ENCODE data around the gene MEGF6.

MEGF6 gene

GRCh38 chr1:3500265-3500835 lies 111.0 kb downstream of the MEGF6 start:
- DNase-seq, result no peak

- DNase-seq, result no peak
Observed at GRCh38 chr1:3499611-3500010, 111.7 kb downstream of the MEGF6 start.

- no peak for DNase-seq
Observed at GRCh38 chr1:3498986-3499385, 112.3 kb downstream of the MEGF6 start.

GRCh38 chr1:3498246-3498930 lies 112.9 kb downstream of the MEGF6 start:
- DNase-seq, result no peak

- no peak for DNase-seq
Observed at GRCh38 chr1:3497521-3497920, 113.8 kb downstream of the MEGF6 start.

GRCh38 chr1:3496916-3497315 lies 114.4 kb downstream of the MEGF6 start:
- DNase-seq, result no peak

DNA sequence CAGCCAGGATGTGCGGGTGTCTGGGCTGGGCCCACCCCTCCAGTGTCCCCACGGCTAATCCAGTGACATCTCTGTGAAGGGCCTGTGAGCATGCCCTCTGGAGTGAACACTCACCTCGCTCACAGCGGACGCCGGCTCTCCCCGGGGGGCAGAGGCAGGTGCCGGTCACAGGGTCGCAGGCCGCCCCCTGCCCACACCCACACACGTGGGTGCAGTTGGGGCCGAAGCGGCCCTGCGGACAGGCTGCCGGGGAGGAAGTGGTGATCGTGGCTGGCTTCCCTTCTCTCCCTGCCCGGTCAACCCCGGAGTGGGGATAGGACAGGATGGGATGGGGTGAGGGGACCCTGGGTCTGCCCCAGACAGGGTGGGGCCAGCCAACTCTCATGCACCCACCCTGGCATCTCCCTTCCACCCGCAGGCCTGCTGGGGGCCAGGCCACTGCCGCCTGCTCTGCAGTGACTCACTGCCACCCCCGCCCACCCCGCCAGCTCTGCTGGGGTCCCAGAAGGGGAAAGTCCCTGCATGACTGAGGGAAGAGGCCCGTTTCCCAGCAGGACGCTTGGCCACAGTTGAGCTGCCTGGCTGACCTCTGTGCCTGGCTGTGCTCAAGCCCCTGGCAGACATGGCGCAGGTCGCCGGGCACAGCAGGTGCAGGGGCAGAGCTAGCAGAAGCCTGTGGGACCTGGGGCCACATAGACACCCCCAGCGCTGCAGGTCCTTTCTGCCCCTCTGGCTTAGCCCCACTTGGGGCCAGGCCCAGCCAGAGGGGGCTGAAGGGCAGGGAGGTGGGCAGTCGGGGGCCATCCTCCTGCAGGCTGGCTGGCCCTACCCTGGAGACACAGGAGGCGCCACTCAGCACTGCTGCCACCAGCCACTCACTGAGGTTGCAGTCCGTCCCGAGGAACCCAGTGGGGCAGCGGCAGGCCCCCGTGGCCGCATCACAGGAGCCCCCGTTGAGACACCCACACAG lies 115.2 kb downstream of the MEGF6 start:
- DNase-seq, result no peak

DNA sequence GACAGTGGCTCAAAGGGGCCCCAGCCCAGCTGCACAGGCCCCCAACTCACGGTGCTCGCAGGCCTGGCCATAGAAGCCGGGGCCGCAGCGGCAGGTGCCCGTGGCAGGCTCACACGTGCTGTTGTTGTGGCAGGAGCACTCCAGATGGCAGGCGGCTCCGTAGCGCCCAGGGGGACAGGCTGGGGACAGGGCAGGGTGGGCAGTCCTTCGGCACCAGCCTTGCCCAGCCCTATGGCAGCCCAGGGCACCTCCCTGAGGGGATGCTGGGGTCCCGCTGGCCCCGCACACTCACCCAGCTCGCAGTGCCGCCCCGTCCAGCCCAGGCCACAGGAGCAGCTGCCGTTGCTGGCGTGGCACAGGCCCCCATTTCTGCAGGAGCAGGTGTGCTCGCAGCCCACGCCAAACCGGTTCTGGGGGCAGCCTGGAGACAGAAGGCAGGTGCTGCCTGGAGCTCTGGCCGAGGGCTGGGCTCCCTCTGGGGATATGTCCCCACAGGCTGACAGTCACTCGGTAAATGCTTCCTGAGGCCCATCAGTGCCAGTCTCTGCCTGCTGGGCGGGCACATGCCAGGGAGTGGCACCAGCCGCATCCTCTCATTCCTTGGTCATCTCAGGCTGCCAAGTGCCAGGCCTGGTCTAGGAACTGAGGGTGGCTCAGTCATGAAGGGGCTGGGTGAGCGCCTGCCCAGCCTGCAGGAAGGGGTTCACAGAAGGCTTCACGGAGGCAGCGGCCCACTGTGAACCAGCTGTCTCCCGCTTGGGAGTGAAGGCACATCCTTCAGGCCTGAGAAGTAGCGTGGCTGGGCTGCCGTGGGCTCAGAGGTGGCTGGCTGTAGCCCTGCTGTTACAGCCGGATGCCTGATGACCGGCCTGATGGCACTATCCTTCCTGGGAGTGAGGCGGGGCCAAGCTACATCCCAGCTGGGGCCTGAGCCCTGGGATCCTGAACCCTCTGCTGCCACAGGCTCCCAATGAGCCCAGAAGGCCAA lies 116.7 kb downstream of the MEGF6 start:
- peak; percentile 33 for DNase-seq

GRCh38 chr1:3492545-3493246 lies 118.6 kb downstream of the MEGF6 start:
- DNase-seq, result no peak

DNA sequence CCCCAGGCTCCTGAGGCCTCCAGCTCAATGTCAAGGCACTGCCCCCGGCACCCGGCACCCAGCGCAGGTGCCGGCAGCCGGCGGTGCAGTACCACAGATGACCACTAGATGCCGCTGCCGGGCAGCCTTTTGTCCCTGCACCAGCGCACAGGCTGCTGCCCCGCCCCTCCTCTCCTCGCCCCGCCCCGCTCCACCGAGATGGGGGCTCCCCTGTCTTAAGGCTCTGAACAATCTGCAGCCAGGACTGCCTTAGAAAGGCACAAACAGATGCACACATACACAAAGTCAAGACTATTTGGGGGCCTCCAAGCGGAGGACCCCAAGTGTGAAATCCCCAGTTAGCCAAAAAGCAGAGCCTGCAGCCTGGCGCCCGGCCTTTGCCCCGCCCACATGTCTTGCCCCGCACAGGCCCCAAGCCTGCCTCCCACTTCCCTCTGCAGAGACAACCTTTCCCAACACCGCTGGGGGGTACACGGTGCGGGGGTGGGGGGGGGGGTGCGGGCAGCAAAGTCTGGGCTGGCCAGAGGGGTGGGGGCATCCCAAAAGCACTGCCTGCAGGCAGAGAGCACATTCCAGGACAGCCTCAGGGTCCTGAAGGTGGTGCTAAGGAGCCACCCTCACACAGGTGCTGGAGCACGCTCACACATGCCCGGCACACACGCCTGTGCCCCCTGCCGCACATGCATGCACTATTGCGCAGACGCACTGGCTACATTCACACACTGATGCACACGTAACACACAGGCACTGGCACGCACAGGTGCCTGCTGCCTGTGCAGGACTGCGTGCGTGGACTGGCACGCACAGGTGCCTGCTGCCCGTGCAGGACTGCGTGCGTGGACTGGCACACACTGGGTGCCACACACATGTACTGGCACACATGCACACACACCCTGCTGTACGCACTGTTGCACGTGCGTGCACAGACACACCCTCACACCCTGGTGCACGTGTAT lies 119.7 kb downstream of the MEGF6 start:
- DNase-seq, result peak; percentile 52

- no peak for DNase-seq
Observed at GRCh38 chr1:3490046-3490745, 121.1 kb downstream of the MEGF6 start.

DNA sequence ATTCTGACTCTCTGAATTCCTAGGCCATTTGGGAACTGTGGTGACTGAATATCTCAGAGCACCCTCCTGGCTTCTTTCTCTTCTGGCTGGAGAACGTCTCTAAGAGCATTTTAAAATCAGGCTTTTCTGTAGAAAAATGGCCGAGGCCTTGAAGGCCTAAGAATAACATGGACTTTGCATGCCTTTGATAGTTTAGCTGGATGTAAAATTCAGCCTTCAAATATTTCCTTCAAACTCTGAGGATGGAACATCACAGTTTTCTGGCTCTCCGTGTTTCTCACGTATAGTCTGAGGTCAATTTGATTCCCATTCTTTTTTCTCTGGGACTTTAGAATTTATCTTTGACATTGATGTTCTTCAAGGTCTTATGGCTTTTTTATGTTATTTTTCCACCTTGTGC lies 122.9 kb downstream of the MEGF6 start:
- no peak for DNase-seq

DNA sequence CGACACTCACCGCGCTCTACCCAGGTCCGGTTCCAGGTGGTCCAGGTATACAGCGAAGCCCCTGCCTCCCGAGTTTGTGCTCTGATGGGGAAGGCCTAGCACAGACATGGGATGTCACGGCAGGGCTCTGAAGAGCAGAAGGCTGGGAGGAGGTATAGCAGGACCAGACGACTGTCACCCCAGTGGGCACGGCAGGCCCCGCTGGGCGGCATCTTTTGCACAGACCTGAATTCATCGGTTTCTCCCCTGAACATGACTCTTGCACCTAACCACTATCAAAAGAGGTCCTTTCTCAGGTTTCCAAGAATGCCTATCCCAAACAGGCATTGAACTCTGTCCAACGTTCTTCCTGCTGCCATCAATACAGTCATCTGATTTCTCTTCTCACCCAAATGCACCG lies 126.3 kb downstream of the MEGF6 start:
- DNase-seq, result no peak

DNA sequence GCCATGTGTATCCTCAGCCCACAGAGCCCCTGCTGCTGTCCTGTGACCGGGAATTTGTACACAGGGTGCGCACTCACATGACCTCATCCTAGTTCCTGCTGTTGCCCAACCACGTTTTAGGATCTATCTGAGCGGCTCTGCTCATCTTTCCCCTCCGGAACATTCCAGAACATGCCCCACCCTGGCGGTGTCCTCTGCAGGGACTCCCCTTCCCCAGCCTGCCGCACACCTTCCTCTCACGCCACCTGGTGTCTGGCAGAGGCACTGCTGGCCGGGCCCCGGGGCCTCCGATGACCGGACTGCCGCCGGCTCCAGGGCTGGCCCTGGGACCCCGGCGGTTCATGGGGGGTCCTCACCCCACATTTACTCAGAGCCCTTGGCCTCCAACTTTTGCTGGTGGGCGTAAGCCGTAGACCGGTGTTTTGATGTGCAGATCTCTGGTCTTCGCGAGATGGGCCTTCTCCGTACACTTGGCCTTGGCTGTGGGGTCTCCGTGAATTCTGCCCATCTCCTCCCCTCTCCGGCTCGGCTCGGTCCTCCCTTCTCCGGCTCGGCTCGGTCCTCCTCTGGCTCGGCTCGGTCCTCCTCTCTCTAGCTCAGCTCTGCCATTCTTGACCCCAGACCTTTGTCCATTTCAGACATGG lies 127.4 kb downstream of the MEGF6 start:
- DNase-seq, result no peak

- no peak for DNase-seq
Observed at GRCh38 chr1:3483380-3483779, 127.9 kb downstream of the MEGF6 start.

DNA sequence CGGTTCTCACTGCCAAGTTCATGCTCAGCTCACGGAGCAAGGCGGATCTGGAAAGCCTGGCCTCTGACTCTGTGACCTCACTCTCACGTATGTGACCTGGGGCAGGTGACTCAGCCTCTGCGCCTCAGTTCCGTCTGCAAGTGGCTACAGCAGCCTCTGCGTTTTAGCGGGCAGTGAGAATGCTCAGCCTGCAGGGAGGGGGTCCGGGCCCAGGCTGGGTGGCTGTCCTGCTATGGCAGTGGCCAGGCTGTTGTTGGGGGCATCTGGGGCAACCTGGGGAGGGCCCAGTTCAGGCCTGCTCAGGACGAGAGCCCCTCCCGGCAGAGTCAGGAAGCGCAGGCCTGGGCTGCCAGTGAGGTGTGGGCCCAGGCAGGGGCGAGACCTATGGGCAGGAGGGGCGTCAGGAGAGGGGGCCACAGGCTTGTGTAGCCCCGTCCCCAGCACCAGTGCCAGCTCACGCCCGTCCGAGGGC lies 128.9 kb downstream of the MEGF6 start:
- no peak for DNase-seq

GRCh38 chr1:3481836-3482375 lies 129.4 kb downstream of the MEGF6 start:
- DNase-seq, result no peak

- DNase-seq, result no peak
Observed at GRCh38 chr1:3481046-3481445, 130.3 kb downstream of the MEGF6 start.

DNA sequence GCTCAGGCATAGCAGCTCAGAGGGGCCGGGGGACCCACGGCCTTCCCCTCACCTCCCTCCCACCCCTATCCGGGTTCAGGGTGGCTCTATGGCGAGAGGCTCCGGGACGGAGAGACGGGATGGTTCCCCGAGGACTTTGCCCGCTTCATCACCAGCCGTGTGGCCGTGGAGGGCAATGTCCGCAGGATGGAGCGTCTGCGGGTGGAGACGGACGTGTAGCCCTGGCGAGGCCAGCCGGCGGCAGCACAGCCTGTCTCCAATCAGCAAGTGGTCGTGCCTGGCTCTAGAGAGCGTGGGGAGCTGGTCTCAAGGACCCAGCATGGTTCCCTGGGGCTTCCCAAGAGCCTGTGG lies 131.0 kb downstream of the MEGF6 start:
- no peak for DNase-seq

Measured in NCI-H526 treated with DMSO at 0.1 percent for 48 hours (cell line).